Epithelial cell of esophagus (primary cell): ENCODE measurements around the gene SLC6A6.

Experiments used
- DNase-seq: peaks from one replicate; pipeline ENCODE4 v3.0.0; 2010; ENCODE audit warnings: low read depth
- H3K4me3 ChIP-seq: 2 replicates; pipeline ENCODE4 v1.5.1; 2011; ENCODE audit warnings: mild to moderate bottlenecking, low read length, control low read depth
- TF ChIP-seq, protein P1 (sequence below): IDR thresholded peaks from 2 replicates; pipeline ENCODE4 v1.5.1; 2011; ENCODE audit warnings: low read depth, mild to moderate bottlenecking, low read length, control low read depth, inconsistent platforms; ENCODE audit not compliant: insufficient read depth; ENCODE audit errors: missing control alignments

SLC6A6 gene

DNA sequence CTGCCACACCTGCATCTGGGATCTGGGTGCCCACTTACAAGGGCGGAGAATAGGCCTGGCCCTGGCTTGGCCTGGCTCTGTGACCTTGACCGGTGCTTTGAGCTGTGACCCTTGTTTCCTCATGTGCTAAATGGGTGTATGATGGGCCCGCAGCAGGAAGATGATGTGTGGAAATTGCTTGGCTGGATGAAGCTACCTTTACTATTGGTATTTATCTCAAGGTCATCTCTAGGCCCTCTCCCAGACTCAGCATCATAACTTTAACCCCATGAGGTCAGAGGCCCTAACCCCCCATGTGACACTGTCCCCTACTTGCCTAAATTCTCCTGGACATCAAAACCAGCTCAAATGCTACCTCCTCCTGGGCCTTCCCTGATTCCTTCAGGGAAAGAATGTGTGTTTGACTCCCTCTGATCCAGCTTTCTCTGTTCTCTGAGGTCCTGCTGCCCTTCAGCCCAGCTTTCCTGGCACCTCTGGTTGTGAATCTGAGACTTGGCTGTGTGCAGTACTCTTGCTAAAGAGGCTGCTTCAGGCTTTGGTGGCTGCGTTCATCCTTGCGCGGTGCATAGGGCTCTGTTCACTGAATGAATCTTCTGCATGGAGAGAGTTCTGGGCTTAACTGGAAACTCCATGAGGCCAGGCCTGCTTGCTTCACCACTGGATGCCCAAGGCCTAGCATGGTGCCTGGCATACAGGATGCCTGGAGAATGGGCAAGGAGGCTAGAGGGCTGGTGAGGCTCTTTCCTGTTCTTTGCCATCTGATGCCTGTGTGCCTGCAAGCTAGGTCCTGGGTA is 25.2 kb upstream of the SLC6A6 start:
- TF ChIP-seq, protein P1, sequence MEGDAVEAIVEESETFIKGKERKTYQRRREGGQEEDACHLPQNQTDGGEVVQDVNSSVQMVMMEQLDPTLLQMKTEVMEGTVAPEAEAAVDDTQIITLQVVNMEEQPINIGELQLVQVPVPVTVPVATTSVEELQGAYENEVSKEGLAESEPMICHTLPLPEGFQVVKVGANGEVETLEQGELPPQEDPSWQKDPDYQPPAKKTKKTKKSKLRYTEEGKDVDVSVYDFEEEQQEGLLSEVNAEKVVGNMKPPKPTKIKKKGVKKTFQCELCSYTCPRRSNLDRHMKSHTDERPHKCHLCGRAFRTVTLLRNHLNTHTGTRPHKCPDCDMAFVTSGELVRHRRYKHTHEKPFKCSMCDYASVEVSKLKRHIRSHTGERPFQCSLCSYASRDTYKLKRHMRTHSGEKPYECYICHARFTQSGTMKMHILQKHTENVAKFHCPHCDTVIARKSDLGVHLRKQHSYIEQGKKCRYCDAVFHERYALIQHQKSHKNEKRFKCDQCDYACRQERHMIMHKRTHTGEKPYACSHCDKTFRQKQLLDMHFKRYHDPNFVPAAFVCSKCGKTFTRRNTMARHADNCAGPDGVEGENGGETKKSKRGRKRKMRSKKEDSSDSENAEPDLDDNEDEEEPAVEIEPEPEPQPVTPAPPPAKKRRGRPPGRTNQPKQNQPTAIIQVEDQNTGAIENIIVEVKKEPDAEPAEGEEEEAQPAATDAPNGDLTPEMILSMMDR, result no peak
- no peak overlapping the region for H3K4me3 ChIP-seq

DNA sequence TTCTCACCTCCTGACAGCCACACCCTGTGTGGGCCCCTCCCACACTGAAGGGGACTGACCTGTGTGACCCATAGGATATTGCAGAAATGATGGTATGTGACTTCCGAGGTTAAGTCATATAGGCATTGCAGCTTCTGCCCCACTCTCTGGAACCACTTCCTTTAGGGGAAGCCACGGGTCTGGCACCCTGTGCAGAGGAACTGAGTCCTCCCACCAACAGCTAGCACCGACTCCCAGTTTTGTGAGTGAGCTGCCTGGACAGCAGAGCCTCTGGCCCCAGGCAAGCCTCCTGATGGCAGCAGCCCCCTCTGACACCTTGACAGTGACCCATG is 24.6 kb upstream of the SLC6A6 start:
- TF ChIP-seq, protein P1, result no peak
- H3K4me3 ChIP-seq, result no peak overlapping the region
- no peak for DNase-seq

More for the DNA sequence above, 25.2 kb upstream of the SLC6A6 start:
- no peak for DNase-seq

DNA sequence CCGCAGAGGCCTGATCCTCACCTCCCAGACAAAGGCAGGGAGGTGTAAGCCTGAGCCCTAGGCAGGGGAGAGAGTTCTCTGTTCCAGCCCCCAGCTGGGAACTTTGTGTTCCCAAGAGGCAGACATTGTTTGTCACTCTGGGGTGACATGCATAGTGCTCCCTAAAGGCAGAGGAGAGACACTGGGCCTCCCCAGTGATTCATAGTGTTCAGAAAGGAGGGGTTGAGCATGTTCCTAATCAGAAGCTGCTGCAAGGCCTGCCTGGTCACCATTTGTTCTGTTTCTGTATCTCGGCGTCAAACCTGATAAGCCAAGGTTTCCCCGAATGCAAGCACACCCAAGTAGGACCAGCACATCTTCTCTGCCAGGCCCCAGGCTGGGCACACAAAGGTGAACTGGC is 24.0 kb upstream of the SLC6A6 start:
- TF ChIP-seq, protein P1, result no peak
- DNase-seq, result peak; percentile 28
- H3K4me3 ChIP-seq, result no peak overlapping the region

DNA sequence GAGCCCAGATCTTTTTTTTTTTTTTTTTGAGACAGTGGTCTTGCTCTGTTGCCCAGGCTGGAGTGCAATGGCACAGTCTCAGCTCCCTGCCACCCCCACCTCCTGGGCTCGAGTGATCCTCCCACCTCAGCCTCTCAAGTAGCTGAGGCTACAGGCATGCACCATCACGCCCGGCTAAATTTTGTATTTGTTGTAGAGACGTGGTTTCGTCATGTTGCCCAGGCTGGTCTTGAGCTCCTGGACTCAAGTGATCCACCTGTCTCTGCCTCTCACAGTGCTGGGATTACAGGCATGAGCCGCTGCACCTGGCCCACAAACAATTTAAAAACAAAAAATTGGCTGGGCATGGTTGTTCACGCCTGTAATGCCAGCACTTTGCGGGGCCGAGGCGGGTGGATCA is 22.6 kb upstream of the SLC6A6 start:
- H3K4me3 ChIP-seq, result no peak overlapping the region
- DNase-seq, result peak; percentile 78
- TF ChIP-seq, protein P1, result no peak

DNA sequence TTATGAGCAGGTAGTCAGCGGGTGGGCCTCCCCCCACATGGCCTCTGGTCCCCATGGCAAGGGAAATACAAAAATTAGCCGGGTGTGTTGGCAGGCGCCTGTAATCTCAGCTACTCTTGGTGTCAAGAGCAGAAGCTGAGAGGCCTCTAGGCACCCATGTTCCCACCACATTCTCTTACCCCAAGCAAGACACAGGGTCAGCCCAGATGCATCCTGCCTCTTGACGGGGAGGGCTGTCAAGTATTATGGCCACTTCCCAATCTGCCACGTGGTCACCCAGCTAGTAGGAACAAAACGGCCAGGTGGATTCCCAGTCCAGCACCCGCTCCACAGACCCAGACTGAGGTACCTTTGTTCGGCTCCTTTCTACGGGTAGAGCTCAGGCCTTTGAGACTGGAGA is 16.2 kb upstream of the SLC6A6 start:
- TF ChIP-seq, protein P1, result no peak
- no peak overlapping the region for H3K4me3 ChIP-seq
- no peak for DNase-seq

DNA sequence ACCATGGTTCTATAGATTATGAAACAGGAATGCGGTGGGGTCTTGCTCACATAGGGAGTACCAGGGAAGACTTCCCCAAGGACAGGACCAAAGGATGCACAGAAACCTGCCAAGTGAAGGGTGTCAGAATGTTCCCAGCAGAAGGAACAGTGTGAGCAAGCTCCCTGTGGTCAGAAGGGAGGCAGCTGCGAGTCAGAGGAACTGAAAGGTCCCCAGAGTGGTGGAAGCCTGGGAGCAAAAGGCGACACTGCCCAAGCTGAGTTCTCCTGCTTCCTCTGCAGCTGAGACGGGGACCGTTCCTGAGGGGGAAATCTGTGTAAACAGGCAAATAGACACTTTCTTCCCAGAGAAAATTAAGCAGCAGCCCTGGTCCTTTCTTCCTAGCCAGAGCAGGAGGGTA is 14.2 kb upstream of the SLC6A6 start:
- TF ChIP-seq, protein P1, result no peak
- DNase-seq, result no peak
- no peak overlapping the region for H3K4me3 ChIP-seq

DNA sequence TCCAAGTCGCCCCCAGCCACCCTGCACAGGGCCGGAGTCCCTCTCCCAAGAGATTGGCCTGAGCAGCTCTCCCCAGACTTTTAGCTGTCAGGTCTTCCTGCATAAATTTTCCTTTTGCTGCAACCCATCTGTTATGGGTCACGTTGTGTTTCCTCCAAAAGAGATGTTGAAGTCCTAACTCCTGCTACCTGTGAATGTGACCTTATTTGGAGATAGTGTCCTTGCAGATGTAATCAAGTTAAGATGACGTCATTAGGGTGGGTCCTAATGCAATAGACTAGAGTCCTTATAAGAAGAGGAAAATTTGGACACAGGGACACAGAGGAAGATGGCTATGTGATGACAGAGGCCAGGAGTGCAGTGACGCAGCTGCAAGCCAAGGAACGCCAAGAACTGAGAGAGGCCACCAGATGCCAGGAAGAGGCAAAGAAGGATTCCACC is 13.2 kb upstream of the SLC6A6 start:
- TF ChIP-seq, protein P1, result no peak
- no peak overlapping the region for H3K4me3 ChIP-seq
- no peak for DNase-seq
